H1 (cell line): Measurements from ENCODE around the gene R3HCC1L. TPM values are rescaled to one million over a fixed set of nuclear protein-coding genes. Genes with fewer than 3 reads are reported as not detected.

ENCODE experiments used
- CTCF ChIA-PET: fragments of 300-600 bp; sonication (Branson Sonifier 250); formaldehyde crosslinking; loops from one replicate; lab custom pipeline; 2021; ENCODE audit not compliant: partially characterized antibody; lab: Charles Lee
- POLR2A ChIA-PET: fragments of 300-600 bp; sonication (Branson Sonifier 250); formaldehyde crosslinking; loops from one replicate; lab custom pipeline; 2021; ENCODE audit warnings: inconsistent platforms; ENCODE audit not compliant: partially characterized antibody; lab: Charles Lee
- DNase-seq, 2 experiments: peaks; one replicate each; pipeline versions ENCODE4 v3.0.0 to v3.0.0-alpha.2; 2010 to 2022; ENCODE audit warnings: low spot score in 2 of 2, low read depth in 1 of 2, mixed read lengths in 1 of 2
- FAIRE-seq: peaks from 2 replicates; lab custom pipeline; 2011; peaks lifted over from hg19 to GRCh38; lab: Jason Lieb, UNC
- H2AFZ ChIP-seq: 2 replicates; pipeline ENCODE4 v1.8.1; 2012; ENCODE audit warnings: low read length, inconsistent platforms
- H2AK5ac ChIP-seq: 2 replicates; pipeline ENCODE4 v1.6.1; 2013; ENCODE audit warnings: low read depth, low read length
- H2BK120ac ChIP-seq: replicated peaks from 2 replicates; pipeline ENCODE3; 2013; ENCODE audit warnings: low read depth, low read length, inconsistent platforms
- H2BK12ac ChIP-seq: 2 replicates; pipeline ENCODE4 v1.6.1; 2013; ENCODE audit warnings: low read depth, low read length
- H2BK15ac ChIP-seq: 2 replicates; pipeline ENCODE4 v1.6.1; 2013; ENCODE audit warnings: low read length
- H2BK20ac ChIP-seq: 2 replicates; pipeline ENCODE4 v1.6.1; 2013; ENCODE audit warnings: low read length
- H2BK5ac ChIP-seq: 2 replicates; pipeline ENCODE4 v1.6.1; 2013; ENCODE audit warnings: low read depth, low read length
- H3K14ac ChIP-seq: 2 replicates; pipeline ENCODE4 v1.6.1; 2013; ENCODE audit warnings: inconsistent platforms; ENCODE audit not compliant: insufficient read length
- H3K18ac ChIP-seq: 2 replicates; pipeline ENCODE4 v1.6.1; 2013; ENCODE audit warnings: low read length; ENCODE audit errors: extremely low read depth
- H3K23ac ChIP-seq: 2 replicates; pipeline ENCODE4 v1.6.1; 2013; ENCODE audit warnings: inconsistent platforms; ENCODE audit not compliant: insufficient read length
- H3K23me2 ChIP-seq: 2 replicates; pipeline ENCODE4 v1.6.1; 2013; ENCODE audit warnings: low read depth, low read length
- H3K27ac ChIP-seq: 2 replicates; pipeline ENCODE4 v1.6.1; 2011; ENCODE audit warnings: low read depth, low read length, inconsistent platforms
- H3K27me3 ChIP-seq, 4 experiments: replicated peaks in 1 of 4; 1 replicate in 1 of 4; 2 replicates in 3 of 4; pipeline versions ENCODE4 v1.6.1 to v1.8.1; 2011 to 2013; ENCODE audit warnings: low read length in 3 of 4, mild to moderate bottlenecking in 3 of 4, inconsistent platforms in 2 of 4, mixed read lengths in 2 of 4, moderate library complexity in 1 of 4; ENCODE audit not compliant: control insufficient read depth in 3 of 4, insufficient read depth in 3 of 4; ENCODE audit errors: extremely low read depth in 1 of 4
- H3K36me3 ChIP-seq, 4 experiments: 2 replicates each; pipeline versions ENCODE4 v1.6.1 to v1.8.1; 2011 to 2013; ENCODE audit warnings: mild to moderate bottlenecking in 4 of 4, low read length in 3 of 4, moderate library complexity in 2 of 4, control low read depth in 1 of 4, inconsistent platforms in 1 of 4; ENCODE audit not compliant: insufficient read depth in 4 of 4, control insufficient read depth in 2 of 4
- H3K4ac ChIP-seq: replicated peaks from 2 replicates; pipeline ENCODE3; 2013; ENCODE audit warnings: low read length, low read depth, mixed read lengths, inconsistent platforms; ENCODE audit not compliant: insufficient read length
- H3K4me1 ChIP-seq, 4 experiments: replicated peaks in 1 of 4; 1 replicate in 1 of 4; 2 replicates in 3 of 4; pipeline versions ENCODE4 v1.6.1 to v1.8.1; 2011 to 2013; ENCODE audit warnings: low read length in 3 of 4, inconsistent platforms in 2 of 4, mixed read lengths in 1 of 4; ENCODE audit not compliant: insufficient read depth in 4 of 4, control insufficient read depth in 3 of 4
- H3K4me2 ChIP-seq, 2 experiments: 2 replicates each; pipeline versions ENCODE4 v1.6.1 to v1.8.1; 2011 to 2013; ENCODE audit warnings: low read depth in 2 of 2, low read length in 2 of 2, control low read depth in 1 of 2, inconsistent platforms in 1 of 2, mild to moderate bottlenecking in 1 of 2; ENCODE audit not compliant: insufficient read depth in 1 of 2
- H3K4me3 ChIP-seq, 4 experiments: fragments of 200-600, 300-600 bp in 1 of 4; sonication (generic), shearing (Covaris generic), sonication (Bioruptor Twin) in 1 of 4; 2 replicates each; pipeline versions ENCODE4 v1.5.1 to v1.8.1; 2011 to 2016; ENCODE audit warnings: low read length in 4 of 4, low read depth in 3 of 4, control low read depth in 2 of 4, inconsistent platforms in 2 of 4, mild to moderate bottlenecking in 2 of 4, mixed read lengths in 1 of 4, moderate library complexity in 1 of 4; ENCODE audit not compliant: insufficient read depth in 2 of 4; ENCODE audit errors: extremely low read depth in 1 of 4
- H3K56ac ChIP-seq: replicated peaks from 2 replicates; pipeline ENCODE3; 2013; ENCODE audit warnings: low read depth, mild to moderate bottlenecking, mixed read lengths, low read length, inconsistent platforms; ENCODE audit not compliant: insufficient read length
- H3K79me1 ChIP-seq: 2 replicates; pipeline ENCODE4 v1.6.1; 2013; ENCODE audit warnings: low read depth, low read length, control low read depth
- H3K79me2 ChIP-seq, 2 experiments: 2 replicates each; pipeline versions ENCODE4 v1.6.1 to v1.8.1; 2012 to 2013; ENCODE audit warnings: low read length in 2 of 2, mild to moderate bottlenecking in 2 of 2, inconsistent platforms in 1 of 2; ENCODE audit not compliant: insufficient read depth in 2 of 2, control insufficient read depth in 1 of 2
- H3K9ac ChIP-seq, 4 experiments: replicated peaks in 1 of 4; 1 replicate in 1 of 4; 2 replicates in 3 of 4; pipeline versions ENCODE4 v1.6.1 to v1.8.1; 2011 to 2013; ENCODE audit warnings: low read depth in 3 of 4, low read length in 3 of 4, control low read depth in 2 of 4, mild to moderate bottlenecking in 2 of 4, moderate library complexity in 2 of 4, inconsistent platforms in 1 of 4; ENCODE audit errors: extremely low read depth in 1 of 4
- H3K9me3 ChIP-seq, 2 experiments: 2 replicates each; pipeline versions ENCODE4 v1.6.1 to v1.8.1; 2012 to 2013; ENCODE audit warnings: mild to moderate bottlenecking in 2 of 2, moderate library complexity in 2 of 2, control low read depth in 1 of 2, inconsistent platforms in 1 of 2, low read depth in 1 of 2, low read length in 1 of 2, mixed read lengths in 1 of 2; ENCODE audit not compliant: insufficient read depth in 2 of 2
- H4K20me1 ChIP-seq, 2 experiments: replicated peaks in 1 of 2; 2 replicates each; pipeline versions ENCODE3 to v1.8.1; 2011 to 2013; ENCODE audit warnings: inconsistent platforms in 2 of 2, low read length in 2 of 2, mild to moderate bottlenecking in 1 of 2; ENCODE audit not compliant: insufficient read depth in 2 of 2, control insufficient read depth in 1 of 2
- H4K5ac ChIP-seq: 2 replicates; pipeline ENCODE4 v1.6.1; 2013; ENCODE audit warnings: low read length, low read depth, mixed read lengths, inconsistent platforms; ENCODE audit not compliant: insufficient read length
- H4K8ac ChIP-seq: 2 replicates; pipeline ENCODE4 v1.8.0; 2013; ENCODE audit warnings: mild to moderate bottlenecking, moderate library complexity, low read length, inconsistent platforms; ENCODE audit not compliant: insufficient read depth; ENCODE audit errors: extremely low read depth
- H4K91ac ChIP-seq: replicated peaks from 2 replicates; pipeline ENCODE3; 2013; ENCODE audit warnings: low read length, mixed read lengths, inconsistent platforms; ENCODE audit not compliant: insufficient read length
- BRCA1 ChIP-seq: IDR thresholded peaks from 2 replicates; pipeline ENCODE4 v1.6.1; 2012; ENCODE audit warnings: low read depth, low read length, improper control_type of control experiment
- CEBPB ChIP-seq: IDR thresholded peaks from 2 replicates; pipeline ENCODE4 v1.6.1; 2012; ENCODE audit warnings: low read depth, low read length
- EP300 ChIP-seq, 2 experiments: IDR thresholded peaks; 1 replicate in 1 of 2; 2 replicates in 1 of 2; pipeline ENCODE4 v1.6.1; 2011 to 2012; ENCODE audit warnings: low read depth in 2 of 2, low read length in 2 of 2, mild to moderate bottlenecking in 2 of 2, borderline replicate concordance in 1 of 2, inconsistent platforms in 1 of 2, moderate library complexity in 1 of 2
- PHF8 ChIP-seq: fragments of 200-600 bp; sonication (generic); conservative IDR thresholded peaks from 2 replicates; pipeline ENCODE4 v1.7.1; 2012; ENCODE audit warnings: low read depth, mild to moderate bottlenecking, inconsistent platforms, low read length, moderate library complexity
- POLR2AphosphoS5 ChIP-seq: IDR thresholded peaks from 2 replicates; pipeline ENCODE4 v1.6.1; 2011; ENCODE audit warnings: low read depth, low read length
- RAD21 ChIP-seq, 2 experiments: IDR thresholded peaks in 1 of 2; conservative IDR thresholded peaks in 1 of 2; 2 replicates each; pipeline ENCODE4 v1.6.1; 2011; ENCODE audit warnings: low read depth in 2 of 2, low read length in 2 of 2, improper control_type of control experiment in 1 of 2, inconsistent platforms in 1 of 2, mild to moderate bottlenecking in 1 of 2, moderate library complexity in 1 of 2
- RNF2 ChIP-seq: fragments of 200-900, 300-1000 bp; sonication (generic); IDR thresholded peaks from 2 replicates; pipeline ENCODE4 v1.7.1; 2016; ENCODE audit warnings: borderline replicate concordance, low read depth, mild to moderate bottlenecking, antibody characterized with exemption, low read length; ENCODE audit not compliant: poor library complexity, severe bottlenecking; ENCODE audit errors: missing control alignments
- SIN3A ChIP-seq, 2 experiments: IDR thresholded peaks in 1 of 2; conservative IDR thresholded peaks in 1 of 2; 2 replicates each; pipeline ENCODE4 v1.6.1; 2011 to 2012; ENCODE audit warnings: low read length in 2 of 2, improper control_type of control experiment in 1 of 2, low read depth in 1 of 2, mild to moderate bottlenecking in 1 of 2
- SIRT6 ChIP-seq: IDR thresholded peaks from one replicate; pipeline ENCODE4 v1.7.1; 2012; ENCODE audit warnings: low read length, inconsistent platforms
- SP2 ChIP-seq: IDR thresholded peaks from 2 replicates; pipeline ENCODE4 v1.6.1; 2012; ENCODE audit warnings: mild to moderate bottlenecking, low read length, inconsistent platforms
- TCF12 ChIP-seq: IDR thresholded peaks from 2 replicates; pipeline ENCODE4 v1.6.1; 2011; ENCODE audit warnings: low read depth, mild to moderate bottlenecking, low read length
- ZNF274 ChIP-seq: IDR thresholded peaks from 2 replicates; pipeline ENCODE4 v1.7.0; 2012; ENCODE audit warnings: low read length, borderline replicate concordance; ENCODE audit errors: extremely low read depth
- WGBS, 2 experiments: shearing (Covaris generic) in 1 of 2; methylation state at CpG; one replicate each; pipeline versions ENCODE4 v1.1.6 to v1.1.7; 2013 to 2015; ENCODE audit warnings: low lambda C conversion rate in 2 of 2, mixed read lengths in 2 of 2, inconsistent platforms in 1 of 2, low coverage in 1 of 2, missing lambda C conversion rate in 1 of 2; ENCODE audit not compliant: insufficient replicate concordance in 2 of 2, insufficient coverage in 1 of 2, insufficient read length in 1 of 2; ENCODE audit errors: extremely low coverage in 1 of 2, missing lambda C conversion rate in 1 of 2; 5-methylcytosine and 5-hydroxymethylcytosine counted together
- polyA plus RNA-seq, 7 experiments: library from polyadenylated mRNA; depleted of rRNA in 3 of 7; stranded (reverse) in 5 of 7; unstranded in 2 of 7; fragments of >200 nt in 5 of 7; fragments of 200-250 nt in 2 of 7; gene quantifications; 1 replicate in 5 of 7; 2 replicates in 1 of 7; 4 replicates in 1 of 7; pipeline versions ENCODE4 v1.2.1 to v1.2.3, GENCODE V29; 2011 to 2013; ENCODE audit warnings: missing spikeins in 2 of 7, mixed read lengths in 2 of 7
- total RNA-seq: library from RNA; stranded (reverse); fragmentation: NEBNext Ultra II Directional; extraction: Animal tissue kit (Norgen Biotek cat#: 25700); gene quantifications from 2 replicates; pipeline ENCODE4 v1.2.1, GENCODE V29; 2021
- TF ChIP-seq, protein P1 (sequence below): IDR thresholded peaks from 2 replicates; pipeline ENCODE4 v1.6.1; 2011; ENCODE audit warnings: low read depth, mild to moderate bottlenecking, low read length; ENCODE audit not compliant: insufficient read depth

Gene R3HCC1L
- total and polyA plus RNA-seq, 2 of the 8 experiments (the other 6 are each of a cell fraction or from before 2014, with no cell fraction given): 6.9 to 13.9 TPM

- H3K27ac ChIP-seq: no peak overlapping the region
- ChIA-PET CTCF (no interaction called here), POLR2A (no interaction called here)
- H3K27me3 ChIP-seq: peaks cover 0 to 1% (median 0%) of the 10 kb centered on the region in 4 experiments; a peak in 1 of 7 replicates
- no peaks in the 10 kb centered on the region for H3K4me1 ChIP-seq
- no peak overlapping the region for H3K4me3 ChIP-seq
- no peak overlapping the region for H3K23ac ChIP-seq
- H3K56ac ChIP-seq: no peak overlapping the region
- H2BK12ac ChIP-seq: no peak overlapping the region
- no peak overlapping the region for H3K18ac ChIP-seq
- H3K36me3 ChIP-seq: no peaks in the 10 kb centered on the region
- peaks cover 0 to 3% of the 10 kb centered on the region in 2 experiments; a peak in 1 of 4 replicates for H3K79me2 ChIP-seq
- H3K23me2 ChIP-seq: no peaks in the 10 kb centered on the region
- DNase-seq (no peak), FAIRE-seq (no peak)
- no peak overlapping the region for H2BK120ac ChIP-seq
- H2AK5ac ChIP-seq: no peak overlapping the region
- WGBS, 2 experiments: 97% methylated on average over 8 of the region's 8 CpGs; no CpG with 5 or more reads in 1 of the 2 experiments
- H2BK15ac ChIP-seq: no peak overlapping the region
- H3K4ac ChIP-seq: no peak overlapping the region
- no peak overlapping the region for H4K8ac ChIP-seq
- H3K9me3 ChIP-seq: no peaks in the 10 kb centered on the region
- no peak overlapping the region for H2BK20ac ChIP-seq
- H3K9ac ChIP-seq: no peak overlapping the region
- no peak overlapping the region for H4K91ac ChIP-seq
- H2BK5ac ChIP-seq: no peak overlapping the region
- H3K14ac ChIP-seq: no peak overlapping the region
- no peak overlapping the region for H2AFZ ChIP-seq
- H4K20me1 ChIP-seq: peaks cover 0 to 2% of the 10 kb centered on the region in 2 experiments
- no peak overlapping the region for H3K4me2 ChIP-seq
- no peak overlapping the region for H4K5ac ChIP-seq
- no peaks in the 10 kb centered on the region; the same call in 1 of the 2 replicates for H3K79me1 ChIP-seq
- TF ChIP-seq EP300 (IDR thresholded peaks at IDR 0.05; ENCODE audit: borderline replicate concordance in 1 of 2, low read depth in 2 of 2, low read length in 2 of 2): no peak
- TF ChIP-seq SIRT6: no peak
- TF ChIP-seq, protein P1, sequence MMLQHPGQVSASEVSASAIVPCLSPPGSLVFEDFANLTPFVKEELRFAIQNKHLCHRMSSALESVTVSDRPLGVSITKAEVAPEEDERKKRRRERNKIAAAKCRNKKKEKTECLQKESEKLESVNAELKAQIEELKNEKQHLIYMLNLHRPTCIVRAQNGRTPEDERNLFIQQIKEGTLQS: no peak
- TF ChIP-seq SP2: no peak
- no peak for TF ChIP-seq POLR2AphosphoS5
- TF ChIP-seq ZNF274: no peak
- no peak for TF ChIP-seq RNF2
- no peak for TF ChIP-seq BRCA1
- TF ChIP-seq TCF12: no peak
- TF ChIP-seq PHF8: no peak
- TF ChIP-seq CEBPB: no peak
- TF ChIP-seq RAD21 (IDR thresholded peaks at IDR 0.05 in 1 of 2, conservative IDR thresholded peaks at IDR 0.05 in 1 of 2; ENCODE audit: low read depth in 2 of 2, low read length in 2 of 2): no peak
- no peak for TF ChIP-seq SIN3A (conservative IDR thresholded peaks at IDR 0.05 in 1 of 2, IDR thresholded peaks at IDR 0.05 in 1 of 2; ENCODE audit: low read depth in 1 of 2, low read length in 2 of 2)
These were observed 67.9 kb downstream of the R3HCC1L start for GRCh38 chr10:98202378-98202777.
